GM18508 (cell line): ENCODE measurements around the gene PLA2G5.
"Not testable (repeated sequence)": the region's sequence is repeated elsewhere in the genome, so short reads cannot be mapped to it uniquely, and the experiment has no call there.

Experiments
- ATAC-seq: cut with Tn5 transposase; IDR thresholded peaks from one replicate; pipeline ENCODE4 v1.9.1; 2021; ENCODE audit warnings: moderate number of reproducible peaks; ENCODE audit not compliant: insufficient read depth, unreplicated experiment

The PLA2G5 gene

DNA sequence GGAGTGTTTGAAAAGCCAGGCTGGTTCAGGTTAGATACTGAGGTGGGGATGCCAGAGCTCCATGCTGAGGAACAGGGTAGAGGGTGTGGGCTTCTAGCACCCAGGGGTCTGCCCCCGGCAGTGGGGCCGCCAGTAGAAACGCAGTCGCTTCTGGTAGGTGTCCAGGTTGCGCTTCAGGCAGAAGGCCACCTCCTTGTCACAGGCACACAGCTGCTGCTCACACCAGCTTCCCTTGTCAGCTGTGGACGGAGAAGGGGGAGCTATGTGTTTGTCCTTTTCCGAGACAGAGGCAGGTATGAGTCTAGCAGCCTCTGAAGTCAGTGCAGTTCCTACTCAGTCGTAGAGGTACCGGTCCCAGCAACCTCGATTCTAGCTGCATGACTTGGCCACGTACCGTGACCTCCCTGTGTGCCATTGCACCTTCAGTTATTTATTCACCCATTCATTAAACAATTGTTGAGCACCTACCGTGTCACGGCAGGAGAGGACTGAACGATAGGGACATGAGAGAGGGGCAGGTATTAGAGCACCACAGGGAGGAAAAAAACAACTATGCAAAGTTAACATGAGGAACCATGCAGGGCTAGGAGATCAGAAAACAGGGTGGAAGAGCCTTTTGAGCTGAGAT, 44.1 kb downstream of the PLA2G5 start:
- ATAC-seq = no peak

GRCh38 chr1:20115479-20115878, 45.5 kb downstream of the PLA2G5 start:
- ATAC-seq = no peak

- no peak for ATAC-seq
Observed at GRCh38 chr1:20115916-20116315, 45.9 kb downstream of the PLA2G5 start.

DNA sequence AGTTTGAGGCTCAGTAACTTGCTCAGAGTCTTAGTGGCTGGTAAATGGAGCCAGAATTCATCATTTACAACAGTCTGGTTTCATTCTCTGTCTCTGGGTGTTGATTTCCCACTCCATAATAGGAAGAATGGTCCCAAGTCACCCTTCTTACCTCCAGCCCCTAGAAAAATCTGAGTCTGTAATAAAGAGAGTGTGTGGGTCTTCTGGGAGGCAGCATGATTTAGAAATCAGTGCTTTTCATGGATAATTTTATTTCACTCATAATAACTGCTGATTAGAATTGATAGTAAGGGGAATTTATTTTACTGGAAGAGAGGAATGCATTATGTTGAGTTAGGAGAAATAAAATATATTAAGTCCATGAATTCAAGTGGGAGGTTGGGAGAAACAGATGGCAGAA, 47.2 kb downstream of the PLA2G5 start:
- no peak for ATAC-seq

DNA sequence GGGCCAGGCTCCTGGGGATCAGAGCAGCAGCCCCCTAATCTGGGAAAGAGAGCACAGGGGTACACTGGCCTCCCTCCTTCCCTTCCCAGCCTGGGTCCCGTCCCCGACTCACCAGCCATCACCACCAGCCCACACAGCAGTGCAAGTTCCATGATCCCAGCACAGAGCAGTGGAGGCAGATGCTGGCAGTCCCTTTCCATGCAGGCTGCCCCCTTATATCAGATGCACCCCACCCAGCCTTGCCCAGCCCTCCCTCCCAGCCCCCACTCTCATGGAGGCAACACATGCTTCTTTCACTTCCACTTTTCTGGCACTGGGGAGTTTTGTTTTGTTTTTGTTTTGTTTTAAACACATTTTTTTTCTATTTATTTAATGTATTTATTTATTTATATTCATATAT, 49.4 kb downstream of the PLA2G5 start, which contains the start of gene PLA2G2D:
Gene PLA2G2D (minus strand): TSS at position 190 of the 400 bp plus-strand sequence. CDS start 38 bp downstream, at position 152.
- ATAC-seq = no peak

GRCh38 chr1:20120796-20121195, 50.8 kb downstream of the PLA2G5 start:
- ATAC-seq = no peak

- ATAC-seq = no peak
Observed at GRCh38 chr1:20123722-20124455, 53.9 kb downstream of the PLA2G5 start.

GRCh38 chr1:20124456-20125057, 54.6 kb downstream of the PLA2G5 start:
- ATAC-seq = no peak

GRCh38 chr1:20125100-20125499, 55.1 kb downstream of the PLA2G5 start:
- ATAC-seq = no peak

- no peak for ATAC-seq
Observed at GRCh38 chr1:20126041-20126805, 56.2 kb downstream of the PLA2G5 start.

- ATAC-seq = no peak
Observed at GRCh38 chr1:20126806-20127440, 56.9 kb downstream of the PLA2G5 start.

- ATAC-seq = not testable (repeated sequence)
Observed at GRCh38 chr1:20130518-20130917, 60.5 kb downstream of the PLA2G5 start.

GRCh38 chr1:20134995-20135394, 65.0 kb downstream of the PLA2G5 start:
- ATAC-seq = no peak

- no peak for ATAC-seq
Observed at GRCh38 chr1:20136249-20136648, 66.3 kb downstream of the PLA2G5 start.

DNA sequence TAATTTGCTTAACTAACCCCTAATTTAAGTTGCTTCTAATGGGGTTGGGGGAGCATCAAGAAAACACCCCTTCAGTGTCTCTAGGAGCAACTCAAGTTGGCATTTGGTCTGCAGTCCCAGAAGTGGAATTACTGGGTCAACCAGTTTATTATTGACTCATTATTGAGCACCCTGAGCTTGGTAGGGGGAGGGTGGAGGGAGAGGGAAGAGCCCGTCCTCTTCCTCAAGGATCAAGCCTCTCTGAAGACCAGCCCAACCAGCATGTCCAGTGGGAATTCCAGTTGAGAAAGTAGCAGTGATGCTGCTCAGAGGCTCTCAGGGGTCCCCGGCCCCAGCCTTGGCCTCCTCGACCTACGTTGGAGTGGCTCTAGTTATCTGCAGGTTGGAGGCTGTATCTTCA, 67.1 kb downstream of the PLA2G5 start:
- no peak for ATAC-seq

DNA sequence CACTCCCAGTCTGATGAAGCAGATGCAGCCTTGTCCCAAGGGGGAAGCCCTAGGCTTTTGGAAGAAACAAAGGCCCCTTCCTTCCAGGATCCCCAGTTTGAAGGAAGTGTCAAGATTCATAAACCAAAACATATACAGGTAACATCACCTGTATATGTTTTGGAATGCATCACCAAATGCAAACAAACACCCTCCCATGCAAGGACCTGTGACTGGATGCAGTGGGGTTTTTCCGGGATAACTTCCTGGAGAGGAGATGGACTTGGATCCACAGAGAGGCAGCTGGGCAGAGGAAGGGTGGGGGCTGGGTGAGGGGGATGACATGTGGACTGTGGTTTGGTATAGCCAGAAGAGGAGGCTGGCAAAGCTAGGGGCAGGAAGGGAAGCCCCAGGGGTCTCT, 67.6 kb downstream of the PLA2G5 start:
- no peak for ATAC-seq

GRCh38 chr1:20138346-20138745, 68.4 kb downstream of the PLA2G5 start:
- no peak for ATAC-seq

GRCh38 chr1:20138961-20139550, 69.1 kb downstream of the PLA2G5 start, which contains the start of gene PLA2G2F:
Gene PLA2G2F (plus strand): TSS chr1:20139323. CDS start chr1:20139428, 105 bp downstream.
- no peak for ATAC-seq

GRCh38 chr1:20139776-20140612, 70.0 kb downstream of the PLA2G5 start:
- no peak for ATAC-seq
